IMR-90 (cell line): ENCODE data around the gene CYB5D1. TPM values are rescaled to one million over a fixed set of nuclear protein-coding genes. Genes with fewer than 3 reads are reported as not detected.

Experiments used
- ATAC-seq: fragments of 200-7000 bp; cut with Tn5 transposase; 2 replicates; pipeline ENCODE4 v1.9.1; 2020; ENCODE audit warnings: low read depth, mild to moderate bottlenecking, moderate library complexity
- BruUV-seq: library from RNA; stranded (reverse); fragments of 400-500 nt; replicated peaks from 2 replicates; lab custom pipeline; 2021; lab: Mats Ljungman, UMichigan
- CTCF ChIA-PET: fragments of 300-600 bp; formaldehyde crosslinking; extraction: SDS; loops from one replicate; lab custom pipeline; 2021; ENCODE audit warnings: antibody characterized with exemption; lab: Yijun Ruan, JAX
- POLR2A ChIA-PET: fragments of 300-600 bp; sonication (Branson Sonifier 250); formaldehyde crosslinking; loops from one replicate; lab custom pipeline; 2022; ENCODE audit warnings: antibody characterized with exemption; ENCODE audit not compliant: unreplicated experiment; lab: Charles Lee
- DNase-seq: peaks from one replicate; pipeline ENCODE4 v3.0.0; 2013
- H2AFZ ChIP-seq: replicated peaks from 2 replicates; pipeline ENCODE3; 2013; ENCODE audit warnings: low read length, mild to moderate bottlenecking; ENCODE audit not compliant: poor library complexity
- H2AK5ac ChIP-seq: 2 replicates; pipeline ENCODE4 v1.6.1; 2013; ENCODE audit warnings: low read depth, low read length, inconsistent platforms
- H2AK9ac ChIP-seq: replicated peaks from 2 replicates; pipeline ENCODE3; 2013; ENCODE audit warnings: mild to moderate bottlenecking, low read depth, low read length, moderate library complexity; ENCODE audit not compliant: poor library complexity
- H2BK120ac ChIP-seq: 2 replicates; pipeline ENCODE4 v1.6.1; 2013; ENCODE audit warnings: low read depth, low read length, inconsistent platforms
- H2BK15ac ChIP-seq: 3 replicates; pipeline ENCODE4 v1.6.1; 2013; ENCODE audit warnings: low read depth, low read length, inconsistent platforms
- H2BK20ac ChIP-seq: 2 replicates; pipeline ENCODE4 v1.6.1; 2013; ENCODE audit warnings: low read depth, mild to moderate bottlenecking, inconsistent platforms, low read length, moderate library complexity
- H2BK5ac ChIP-seq: 2 replicates; pipeline ENCODE4 v1.6.1; 2013; ENCODE audit warnings: mild to moderate bottlenecking, low read depth, low read length, inconsistent platforms; ENCODE audit not compliant: poor library complexity, severe bottlenecking
- H3K14ac ChIP-seq: replicated peaks from 2 replicates; pipeline ENCODE4 v1.6.1; 2013; ENCODE audit warnings: low read depth, low read length, inconsistent platforms
- H3K18ac ChIP-seq: 2 replicates; pipeline ENCODE4 v1.6.1; 2013; ENCODE audit warnings: low read depth, low read length, control low read depth
- H3K23ac ChIP-seq: 2 replicates; pipeline ENCODE4 v1.6.1; 2013; ENCODE audit warnings: low read depth, low read length, inconsistent platforms
- H3K27ac ChIP-seq: 2 replicates; pipeline ENCODE4 v1.5.1; 2013; ENCODE audit warnings: mild to moderate bottlenecking, control low read depth, low read length; ENCODE audit not compliant: insufficient read depth
- H3K27me3 ChIP-seq: 2 replicates; pipeline ENCODE4 v1.6.1; 2013; ENCODE audit warnings: low read length; ENCODE audit not compliant: control insufficient read depth, insufficient read depth
- H3K36me3 ChIP-seq: 2 replicates; pipeline ENCODE4 v1.6.1; 2013; ENCODE audit warnings: low read length, mixed read lengths; ENCODE audit not compliant: control insufficient read depth, insufficient read depth
- H3K4ac ChIP-seq: 2 replicates; pipeline ENCODE4 v1.6.1; 2013; ENCODE audit warnings: low read depth, low read length, inconsistent platforms
- H3K4me1 ChIP-seq: 2 replicates; pipeline ENCODE4 v1.6.1; 2013; ENCODE audit warnings: low read length, mixed read lengths; ENCODE audit not compliant: control insufficient read depth, insufficient read depth
- H3K4me2 ChIP-seq: 2 replicates; pipeline ENCODE4 v1.6.1; 2013; ENCODE audit warnings: low read depth, mild to moderate bottlenecking, control low read depth, low read length, moderate library complexity
- H3K4me3 ChIP-seq: 2 replicates; pipeline ENCODE4 v1.5.1; 2013; ENCODE audit warnings: low read depth, mild to moderate bottlenecking, control low read depth, low read length, moderate library complexity; ENCODE audit not compliant: insufficient read depth
- H3K56ac ChIP-seq: 2 replicates; pipeline ENCODE4 v1.6.1; 2013; ENCODE audit warnings: low read length, inconsistent platforms; ENCODE audit not compliant: insufficient read depth; ENCODE audit errors: extremely low read depth
- H3K79me1 ChIP-seq, 2 experiments: 2 replicates each; pipeline ENCODE4 v1.6.1; 2013; ENCODE audit warnings: low read length in 2 of 2, inconsistent platforms in 1 of 2, low read depth in 1 of 2
- H3K9ac ChIP-seq: 2 replicates; pipeline ENCODE4 v1.6.1; 2013; ENCODE audit warnings: low read depth, low read length, control low read depth
- H3K9me1 ChIP-seq: 2 replicates; pipeline ENCODE4 v1.6.1; 2013; ENCODE audit warnings: low read length, inconsistent platforms; ENCODE audit not compliant: insufficient read depth
- H3K9me3 ChIP-seq: 2 replicates; pipeline ENCODE4 v1.6.1; 2013; ENCODE audit warnings: low read length; ENCODE audit not compliant: control insufficient read depth, insufficient read depth
- H4K20me1 ChIP-seq: 2 replicates; pipeline ENCODE4 v1.6.1; 2013; ENCODE audit warnings: low read length, inconsistent platforms; ENCODE audit not compliant: insufficient read depth
- H4K5ac ChIP-seq: 2 replicates; pipeline ENCODE4 v1.6.1; 2013; ENCODE audit warnings: mild to moderate bottlenecking, low read depth, low read length, control low read depth
- H4K8ac ChIP-seq, 2 experiments: 2 replicates each; pipeline ENCODE4 v1.6.1; 2013; ENCODE audit warnings: low read depth in 2 of 2, low read length in 2 of 2, control low read depth in 1 of 2, inconsistent platforms in 1 of 2
- H4K91ac ChIP-seq: 2 replicates; pipeline ENCODE4 v1.6.1; 2013; ENCODE audit warnings: low read depth, low read length, inconsistent platforms; ENCODE audit not compliant: insufficient read depth
- MAFK ChIP-seq: IDR thresholded peaks from 2 replicates; pipeline ENCODE4 v1.6.1; 2012; ENCODE audit warnings: low read depth, low read length, improper control_type of control experiment
- MAZ ChIP-seq: IDR thresholded peaks from 2 replicates; pipeline ENCODE4 v1.6.1; 2012; ENCODE audit warnings: low read depth, mild to moderate bottlenecking, low read length, improper control_type of control experiment, moderate library complexity, borderline replicate concordance
- WGBS, 2 experiments: methylation state at CpG; one replicate each; pipeline versions ENCODE4 v1.1.5 to v1.1.7; 2013; ENCODE audit warnings: missing lambda C conversion rate in 2 of 2; ENCODE audit not compliant: insufficient read length in 1 of 2; ENCODE audit errors: extremely low coverage in 2 of 2; 5-methylcytosine and 5-hydroxymethylcytosine counted together
- dilution Hi-C: fragments of 300-500 bp; cut with HindIII; formaldehyde crosslinking; loops from one replicate; pipeline ENCODE4 v1.14.3; 2018; ENCODE audit warnings: low sequenced_read_pairs; ENCODE audit not compliant: unreplicated experiment
- in situ Hi-C: fragments of 300-500 bp; cut with MboI; formaldehyde crosslinking; loops from 3 replicates; pipeline ENCODE4 v1.14.3; 2019; ENCODE audit warnings: low sequenced_read_pairs, inconsistent platforms, mixed read lengths
- intact Hi-C: fragments of 100-400 bp; cut with micrococcal nuclease; formaldehyde crosslinking; loops from 2 replicates; pipeline ENCODE4 v1.10.0; 2022
- polyA plus RNA-seq, 3 experiments: library from polyadenylated mRNA; depleted of rRNA; stranded (reverse); fragments of >200 nt; gene quantifications; 2 replicates each; pipeline ENCODE4 v1.2.3, GENCODE V29; 2012; ENCODE audit warnings: low replicate concordance in 1 of 3
- total RNA-seq: library from RNA; depleted of rRNA; stranded (reverse); fragments of >200 nt; gene quantifications from 2 replicates; pipeline ENCODE4 v1.2.3, GENCODE V29; 2012

The CYB5D1 gene
- total and polyA plus RNA-seq, 2 of the 4 experiments (the other 2 are of a cell fraction): 8.8 to 10.8 TPM

GRCh38 chr17:7856011-7856810 lies 1.6 kb upstream of the CYB5D1 start:
- Histone ChIP-seq H3K4me1 (peaks cover 22% of the 10 kb centered on the region), H3K27ac (peak overlapping the region; percentile 75), H3K36me3 (peaks cover 27% of the 10 kb centered on the region), H2AK9ac (peak overlapping the region; percentile 45), H2AK5ac (peak overlapping the region; percentile 27; the same call in 1 of the 2 replicates), H2BK15ac (no peak overlapping the region), H3K4ac (peak overlapping the region; percentile 10), H3K27me3 (no peaks in the 10 kb centered on the region), H3K23ac (peak overlapping the region; percentile 80), H3K9ac (peak overlapping the region; percentile 53), H4K5ac (no peak overlapping the region), H2AFZ (peak overlapping the region; percentile 73), H3K9me3 (no peaks in the 10 kb centered on the region), H3K9me1 (no peaks in the 10 kb centered on the region), H4K20me1 (peaks cover 18% of the 10 kb centered on the region; the same call in 1 of the 2 replicates), H3K18ac (no peak overlapping the region), H3K4me3 (peak overlapping the region; percentile 59), H3K14ac (peak overlapping the region; percentile 53), H2BK20ac (no peak overlapping the region), H2BK5ac (peak overlapping the region; percentile 62), H3K56ac (peak overlapping the region; percentile 48), H4K91ac (peak overlapping the region; percentile 26), H4K8ac (peak overlapping the region; percentile 60 to 83; a peak in 2 of 4 replicates), H3K4me2 (peak overlapping the region; percentile 76), H3K79me1 (peaks cover 23 to 50% of the 10 kb centered on the region in 2 experiments), H2BK120ac (no peak overlapping the region)
- no TSS peak for BruUV-seq
- TF ChIP-seq MAFK (no peak), MAZ (0 out of 2 replicates have a peak, but pooled peaks have one; percentile 11)
- dilution Hi-C loops: no loop called here
- ChIA-PET CTCF (interaction anchor here (0.9 to 1.0 kb wide), 2 partner anchors 19 to 133 kb away, joined by 5 to 10 read pairs; no protein-coding TSS in a partner anchor), POLR2A (interaction anchor here (1.1 kb wide), 1 partner anchor 19 kb away, joined by 4 read pairs; no protein-coding TSS in a partner anchor)
- intact Hi-C loops: loop anchor here (2.0 kb wide), 1 partner anchor 13 kb away; no protein-coding TSS in a partner anchor
- ATAC-seq: no peak
- WGBS, 2 experiments: 18% methylated on average over 14 of the region's 29 CpGs; no CpG with 5 or more reads in 1 of the 2 experiments
- no peak for DNase-seq
- in situ Hi-C loops: no loop called here
